GM12875 (cell line): ENCODE measurements around the gene WDR81.
"Not testable (repeated sequence)": the region's sequence is repeated elsewhere in the genome, so short reads cannot be mapped to it uniquely, and the experiment has no call there.

Experiments used
- H3K4me3 ChIP-seq: one replicate; pipeline ENCODE4 v1.5.1; 2011; ENCODE audit warnings: low read depth, low read length, control low read depth
- CTCF ChIP-seq: IDR thresholded peaks from 2 replicates; pipeline ENCODE4 v1.5.1; 2011; ENCODE audit warnings: low read depth, mild to moderate bottlenecking, control low read depth, inconsistent platforms, low read length, moderate library complexity, borderline replicate concordance; ENCODE audit not compliant: insufficient read depth

The WDR81 gene

GRCh38 chr17:1693339-1693738 is 31.2 kb upstream of the WDR81 start:
- no peak for TF ChIP-seq CTCF
- H3K4me3 ChIP-seq = no peak overlapping the region

DNA sequence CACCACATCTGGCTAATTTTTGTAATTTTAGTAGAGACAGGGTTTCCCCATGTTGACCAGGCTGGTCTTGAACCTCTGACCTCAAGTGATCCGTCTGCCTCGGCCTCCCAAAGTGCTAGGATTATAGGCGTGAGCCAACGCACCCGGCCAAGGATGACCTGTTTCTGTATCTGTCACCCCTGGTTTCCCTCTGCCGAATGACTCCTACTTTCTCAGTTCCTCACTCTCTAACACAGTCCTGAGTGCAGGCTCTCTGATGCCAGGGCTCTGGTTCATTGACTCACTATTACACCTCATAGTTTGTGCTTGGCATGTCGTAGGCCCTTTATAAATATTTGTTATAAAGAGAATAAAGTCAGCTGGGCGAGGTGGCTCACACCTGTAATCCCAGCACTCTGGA is 29.1 kb upstream of the WDR81 start:
- TF ChIP-seq CTCF = no peak
- no peak overlapping the region for H3K4me3 ChIP-seq

DNA sequence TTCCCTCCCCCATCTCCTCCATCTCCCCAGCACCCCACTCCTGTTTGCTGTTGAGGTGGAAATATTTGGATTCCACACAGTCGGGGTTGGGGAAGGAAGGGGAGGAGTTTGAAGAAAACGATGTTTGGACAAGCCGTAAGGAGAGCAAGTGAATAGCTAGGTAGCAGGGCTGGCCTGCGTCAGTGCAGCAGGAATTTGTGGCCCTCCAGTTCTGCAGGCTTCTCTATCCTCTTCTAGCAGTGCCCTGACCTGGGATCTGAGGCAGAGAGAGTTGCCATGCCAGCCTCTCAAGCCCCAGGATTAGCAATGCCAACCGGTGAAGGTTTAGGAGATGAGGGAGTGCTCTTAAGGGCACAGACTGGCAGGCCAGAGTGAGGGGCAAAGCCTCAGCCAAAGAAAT is 26.8 kb upstream of the WDR81 start:
- H3K4me3 ChIP-seq = no peak overlapping the region
- TF ChIP-seq CTCF = no peak

- H3K4me3 ChIP-seq = not testable (repeated sequence)
These were observed 24.6 kb upstream of the WDR81 start for GRCh38 chr17:1699891-1700290.

DNA sequence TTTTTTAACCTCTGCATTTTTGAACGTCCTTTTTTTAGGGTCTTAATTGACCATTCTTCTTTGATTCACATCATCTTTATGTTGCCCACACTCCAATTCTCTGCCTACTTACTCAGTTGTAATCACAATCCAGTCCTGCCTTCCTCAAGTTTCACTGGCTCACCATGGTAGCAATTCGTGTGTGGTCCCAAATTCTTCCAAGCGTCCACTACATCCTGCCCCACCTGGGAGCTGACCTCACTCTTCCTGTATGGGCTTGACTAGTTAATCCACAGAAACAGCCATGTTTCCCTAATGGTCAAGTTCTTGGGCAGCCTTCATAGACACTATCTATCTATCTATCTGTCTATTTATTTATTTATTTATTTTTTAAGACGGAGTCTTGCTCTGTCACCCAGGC is 21.4 kb upstream of the WDR81 start:
- H3K4me3 ChIP-seq = no peak overlapping the region
- TF ChIP-seq CTCF = no peak

GRCh38 chr17:1705004-1705403 is 19.5 kb upstream of the WDR81 start:
- H3K4me3 ChIP-seq = no peak overlapping the region
- no peak for TF ChIP-seq CTCF

DNA sequence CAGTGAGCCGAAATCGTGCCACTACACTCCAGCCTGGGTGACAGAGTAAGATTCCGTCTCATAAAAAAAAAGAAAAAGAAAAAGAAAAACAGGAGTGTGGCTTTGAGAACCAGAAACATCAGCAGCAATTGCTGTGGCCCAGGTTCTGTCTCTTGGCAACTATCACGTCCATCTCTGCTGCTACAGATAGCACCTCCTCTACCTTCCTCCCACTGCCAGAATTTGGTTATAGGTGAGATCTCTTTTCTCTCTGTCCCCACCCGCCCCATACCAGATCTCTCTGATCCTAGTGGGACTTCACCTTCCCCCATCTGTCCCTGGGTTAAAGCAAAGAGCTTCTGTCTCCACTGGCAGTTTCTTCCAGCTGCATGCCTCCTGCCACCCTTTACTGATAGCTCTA is 17.4 kb upstream of the WDR81 start:
- TF ChIP-seq CTCF = no peak
- no peak overlapping the region for H3K4me3 ChIP-seq

GRCh38 chr17:1708791-1709346 is 15.6 kb upstream of the WDR81 start:
- not testable (repeated sequence) for H3K4me3 ChIP-seq
